GM20431 (cell line): Measurements from ENCODE around the gene ATXN1.

Experiments used
- in situ Hi-C: fragments of 300-500 bp; cut with MseI, MboI; formaldehyde crosslinking; loops from one replicate; pipeline ENCODE4 v1.15.0; 2020; ENCODE audit warnings: low sequenced_read_pairs; ENCODE audit not compliant: unreplicated experiment

The ATXN1 gene

GRCh38 chr6:16688436-16688835 lies 72.8 kb downstream of the ATXN1 start:
- in situ Hi-C loops: no loop called here

- in situ Hi-C loops: no loop called here
These were observed 74.2 kb downstream of the ATXN1 start for GRCh38 chr6:16687045-16687444.

- in situ Hi-C loops: no loop called here
These were observed 76.2 kb downstream of the ATXN1 start for GRCh38 chr6:16684896-16685554.

- in situ Hi-C loops: no loop called here
These were observed 77.0 kb downstream of the ATXN1 start for GRCh38 chr6:16684195-16684689.

- in situ Hi-C loops: no loop called here
These were observed 77.5 kb downstream of the ATXN1 start for GRCh38 chr6:16683641-16684194.

GRCh38 chr6:16681260-16681873 lies 79.9 kb downstream of the ATXN1 start:
- in situ Hi-C loops: no loop called here

- in situ Hi-C loops: no loop called here
These were observed 82.2 kb downstream of the ATXN1 start for GRCh38 chr6:16679050-16679449.

GRCh38 chr6:16677458-16677857 lies 83.8 kb downstream of the ATXN1 start:
- in situ Hi-C loops: no loop called here

- in situ Hi-C loops: no loop called here
These were observed 84.3 kb downstream of the ATXN1 start for GRCh38 chr6:16676978-16677377.

- in situ Hi-C loops: no loop called here
These were observed 84.9 kb downstream of the ATXN1 start for GRCh38 chr6:16676376-16676775.

- in situ Hi-C loops: no loop called here
These were observed 86.4 kb downstream of the ATXN1 start for GRCh38 chr6:16674801-16675392.

GRCh38 chr6:16673011-16673797 lies 88.1 kb downstream of the ATXN1 start:
- in situ Hi-C loops: no loop called here

GRCh38 chr6:16671302-16672289 lies 89.7 kb downstream of the ATXN1 start:
- in situ Hi-C loops: no loop called here

GRCh38 chr6:16670617-16671051 lies 90.6 kb downstream of the ATXN1 start:
- in situ Hi-C loops: no loop called here

- in situ Hi-C loops: no loop called here
These were observed 91.1 kb downstream of the ATXN1 start for GRCh38 chr6:16670183-16670582.

- in situ Hi-C loops: no loop called here
These were observed 92.0 kb downstream of the ATXN1 start for GRCh38 chr6:16669227-16669626.

- in situ Hi-C loops: no loop called here
These were observed 93.8 kb downstream of the ATXN1 start for GRCh38 chr6:16667509-16667908.

GRCh38 chr6:16665992-16666391 lies 95.3 kb downstream of the ATXN1 start:
- in situ Hi-C loops: no loop called here

GRCh38 chr6:16665182-16665581 lies 96.1 kb downstream of the ATXN1 start:
- in situ Hi-C loops: no loop called here
